OCI-LY3 (cell line): ENCODE results near the gene TRPM5.

ENCODE experiments used
- H2AFZ ChIP-seq: fragments of 200-600, 300-600 bp; shearing (Covaris generic); 2 replicates; pipeline ENCODE4 v1.6.0; 2014; ENCODE audit warnings: antibody characterized with exemption, low read depth, low read length
- H3K27ac ChIP-seq: fragments of 200-600, 300-600 bp; sonication (generic); 2 replicates; pipeline ENCODE4 v1.5.1; 2014; ENCODE audit warnings: mild to moderate bottlenecking, low read length, moderate library complexity, mixed read lengths
- H3K27me3 ChIP-seq: fragments of 200-600, 300-600 bp; sonication (generic); 2 replicates; pipeline ENCODE4 v1.6.1; 2014; ENCODE audit warnings: low read depth, low read length, mixed read lengths
- H3K36me3 ChIP-seq: fragments of 200-600, 300-600 bp; sonication (generic); replicated peaks from 2 replicates; pipeline ENCODE3; 2014; ENCODE audit warnings: low read depth, low read length, mixed read lengths
- H3K4me1 ChIP-seq: fragments of 300-600, 200-600 bp; sonication (generic); 2 replicates; pipeline ENCODE4 v1.6.1; 2014; ENCODE audit warnings: low read length, mixed read lengths
- H3K4me2 ChIP-seq: fragments of 200-600, 300-600 bp; sonication (generic); 2 replicates; pipeline ENCODE4 v1.6.1; 2014; ENCODE audit warnings: low read length, mixed read lengths
- H3K4me3 ChIP-seq: fragments of 300-600, 200-600 bp; sonication (generic); 2 replicates; pipeline ENCODE4 v1.5.1; 2014; ENCODE audit warnings: antibody characterized with exemption, mild to moderate bottlenecking, low read length, moderate library complexity
- H3K79me2 ChIP-seq: fragments of 300-600, 200-600 bp; shearing (Covaris generic); 2 replicates; pipeline ENCODE4 v1.6.1; 2014; ENCODE audit warnings: mild to moderate bottlenecking, low read length, mixed read lengths
- H3K9ac ChIP-seq: fragments of 300-600, 200-600 bp; shearing (Covaris generic); 2 replicates; pipeline ENCODE4 v1.6.0; 2014; ENCODE audit warnings: mild to moderate bottlenecking, low read length, moderate library complexity
- H3K9me3 ChIP-seq: fragments of 200-600, 300-600 bp; shearing (Covaris generic); 2 replicates; pipeline ENCODE4 v1.6.1; 2014; ENCODE audit warnings: low read length, mixed read lengths; ENCODE audit not compliant: insufficient read depth
- H4K20me1 ChIP-seq: fragments of 200-600, 300-600 bp; sonication (generic); 2 replicates; pipeline ENCODE4 v1.6.1; 2016; ENCODE audit warnings: low read length, mixed read lengths; ENCODE audit not compliant: insufficient read depth
- EZH2phosphoT487 ChIP-seq: fragments of 200-600 bp; shearing (Covaris generic); IDR thresholded peaks from 2 replicates; pipeline ENCODE4 v1.6.1; 2018; ENCODE audit warnings: antibody characterized with exemption, mixed run types, low read depth
- TF ChIP-seq, protein P1 (sequence below): fragments of 200-600, 300-600 bp; sonication (generic); IDR thresholded peaks from 2 replicates; pipeline ENCODE4 v1.5.1; 2014; ENCODE audit warnings: antibody characterized with exemption, low read length, low read depth

The TRPM5 gene

DNA sequence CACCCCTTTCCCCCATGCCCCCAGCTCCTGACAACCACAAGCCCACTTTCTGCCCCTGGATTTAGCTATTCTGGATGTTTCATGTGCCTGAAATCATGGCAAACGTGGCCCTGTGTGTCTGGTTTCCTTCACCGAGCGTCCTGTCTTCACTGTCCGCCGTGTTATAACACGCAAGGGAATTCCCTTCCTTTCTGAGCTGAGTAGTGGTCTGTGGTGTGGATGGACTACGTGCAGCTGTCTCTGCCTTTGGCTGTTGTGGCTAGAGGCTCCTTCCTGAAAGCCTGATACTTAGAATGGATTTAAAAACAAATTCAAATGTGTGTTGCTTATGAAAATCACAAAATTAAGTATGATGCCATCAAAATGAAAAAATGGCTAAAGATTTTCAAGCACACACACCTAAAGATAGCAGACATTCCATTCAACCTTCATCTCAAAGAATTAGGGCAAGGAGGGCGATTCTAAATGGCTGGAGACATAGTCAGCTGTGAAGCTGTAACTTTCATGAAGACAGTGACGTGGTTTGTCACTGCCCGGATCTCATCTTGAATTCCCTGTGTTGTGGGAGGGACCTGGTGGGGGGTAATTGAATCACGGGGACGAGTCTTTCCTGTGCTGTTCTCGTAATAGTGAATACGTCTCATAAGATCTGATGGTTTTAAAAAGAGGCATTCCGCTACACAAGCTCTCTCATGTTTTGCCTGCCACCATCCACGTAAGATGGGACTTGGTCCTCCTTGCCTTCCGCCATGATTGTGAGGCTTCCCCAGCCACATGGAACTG lies 31.0 kb upstream of the TRPM5 start:
- Histone ChIP-seq H3K27ac (no peak overlapping the region), H3K9me3 (no peaks in the 10 kb centered on the region), H3K79me2 (no peaks in the 10 kb centered on the region), H3K4me1 (no peaks in the 10 kb centered on the region), H3K9ac (no peak overlapping the region), H3K4me3 (no peak overlapping the region), H2AFZ (no peak overlapping the region), H4K20me1 (no peaks in the 10 kb centered on the region), H3K4me2 (no peak overlapping the region), H3K36me3 (no peaks in the 10 kb centered on the region), H3K27me3 (no peaks in the 10 kb centered on the region)
- no peak for TF ChIP-seq EZH2phosphoT487
- TF ChIP-seq, protein P1, sequence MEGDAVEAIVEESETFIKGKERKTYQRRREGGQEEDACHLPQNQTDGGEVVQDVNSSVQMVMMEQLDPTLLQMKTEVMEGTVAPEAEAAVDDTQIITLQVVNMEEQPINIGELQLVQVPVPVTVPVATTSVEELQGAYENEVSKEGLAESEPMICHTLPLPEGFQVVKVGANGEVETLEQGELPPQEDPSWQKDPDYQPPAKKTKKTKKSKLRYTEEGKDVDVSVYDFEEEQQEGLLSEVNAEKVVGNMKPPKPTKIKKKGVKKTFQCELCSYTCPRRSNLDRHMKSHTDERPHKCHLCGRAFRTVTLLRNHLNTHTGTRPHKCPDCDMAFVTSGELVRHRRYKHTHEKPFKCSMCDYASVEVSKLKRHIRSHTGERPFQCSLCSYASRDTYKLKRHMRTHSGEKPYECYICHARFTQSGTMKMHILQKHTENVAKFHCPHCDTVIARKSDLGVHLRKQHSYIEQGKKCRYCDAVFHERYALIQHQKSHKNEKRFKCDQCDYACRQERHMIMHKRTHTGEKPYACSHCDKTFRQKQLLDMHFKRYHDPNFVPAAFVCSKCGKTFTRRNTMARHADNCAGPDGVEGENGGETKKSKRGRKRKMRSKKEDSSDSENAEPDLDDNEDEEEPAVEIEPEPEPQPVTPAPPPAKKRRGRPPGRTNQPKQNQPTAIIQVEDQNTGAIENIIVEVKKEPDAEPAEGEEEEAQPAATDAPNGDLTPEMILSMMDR, result no peak

DNA sequence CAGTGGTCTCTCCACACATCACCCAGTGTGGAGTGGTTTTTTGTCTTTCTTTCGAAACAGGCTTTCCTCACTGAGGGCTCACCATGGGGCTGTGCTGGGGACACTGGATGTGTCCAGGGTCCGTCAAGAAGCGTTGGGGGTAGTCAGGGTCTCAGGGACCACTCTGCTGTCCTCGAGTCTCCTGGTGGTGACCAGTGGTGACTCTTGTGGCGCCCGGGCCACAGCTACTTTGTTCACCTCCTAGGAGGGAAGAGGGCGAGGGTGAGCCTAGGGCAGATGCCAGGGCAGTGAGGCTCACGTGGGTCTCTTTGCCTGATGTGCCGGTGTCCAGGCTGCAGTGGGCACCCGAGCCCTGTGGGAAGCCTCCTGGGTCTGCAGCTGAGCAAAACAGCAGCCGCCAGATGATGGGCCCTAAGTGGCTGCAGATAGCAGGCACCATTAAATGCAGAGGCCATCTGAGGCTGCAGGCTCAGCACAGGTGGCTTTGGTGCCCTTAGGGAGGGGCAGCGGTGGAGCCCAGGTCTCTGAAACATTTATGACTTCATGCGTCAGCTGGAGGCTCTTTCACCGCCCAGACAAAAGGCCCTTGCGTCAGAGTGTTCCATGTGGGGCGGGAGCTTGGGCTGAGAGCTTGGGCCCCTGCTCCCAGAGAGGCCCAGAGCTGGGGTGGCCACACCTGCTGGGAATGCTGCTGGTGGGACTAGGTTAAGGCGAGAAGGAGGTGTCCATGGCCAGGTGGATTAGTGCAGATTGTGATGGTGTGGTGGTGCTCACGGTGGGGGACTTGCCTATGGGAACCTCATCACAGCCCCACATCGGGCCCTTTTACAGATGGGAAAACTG lies 30.0 kb upstream of the TRPM5 start:
- H2AFZ ChIP-seq, result no peak overlapping the region
- no peaks in the 10 kb centered on the region for H3K79me2 ChIP-seq
- no peak for TF ChIP-seq EZH2phosphoT487
- TF ChIP-seq, protein P1, result no peak
- no peaks in the 10 kb centered on the region for H3K36me3 ChIP-seq
- H3K4me1 ChIP-seq, result no peaks in the 10 kb centered on the region
- H3K9me3 ChIP-seq, result no peaks in the 10 kb centered on the region
- no peak overlapping the region for H3K4me3 ChIP-seq
- no peak overlapping the region for H3K9ac ChIP-seq
- H4K20me1 ChIP-seq, result no peaks in the 10 kb centered on the region
- H3K27ac ChIP-seq, result no peak overlapping the region
- no peak overlapping the region for H3K4me2 ChIP-seq
- H3K27me3 ChIP-seq, result no peaks in the 10 kb centered on the region

DNA sequence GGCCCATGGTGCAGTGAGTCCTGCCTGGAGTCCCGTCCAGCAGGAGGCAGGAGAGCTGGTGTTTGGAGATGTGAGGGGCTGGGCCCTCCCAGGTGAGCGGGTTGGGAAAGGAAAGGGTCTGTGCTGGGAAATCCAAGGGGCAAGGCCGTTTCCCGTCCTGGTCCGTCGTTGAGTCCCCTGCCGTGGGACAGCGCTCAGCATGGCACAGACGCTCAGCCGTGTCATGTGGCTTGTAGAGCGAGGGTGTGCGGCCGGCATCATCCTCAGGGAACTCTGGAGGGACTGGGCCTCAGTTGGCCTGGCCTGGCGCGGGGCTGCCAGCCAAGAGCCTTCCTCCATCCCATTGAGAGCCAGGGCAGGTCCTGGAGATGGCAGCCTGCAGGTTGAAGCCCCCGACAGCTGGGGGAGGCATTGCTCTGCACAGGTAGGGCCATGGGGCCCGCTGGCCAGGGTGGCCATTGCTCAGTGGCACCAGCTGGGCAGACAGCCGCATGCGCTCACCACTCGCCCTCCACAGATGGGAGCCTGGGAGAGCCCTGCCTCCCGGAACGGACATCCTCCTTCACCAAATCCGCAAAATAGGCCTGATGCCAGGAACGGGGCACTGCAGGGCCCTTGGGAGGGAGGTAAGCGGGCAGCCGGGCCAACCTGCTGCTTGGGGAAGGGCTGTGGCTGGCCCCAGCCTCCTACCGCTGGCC lies 29.2 kb upstream of the TRPM5 start:
- Histone ChIP-seq H3K27ac (no peak overlapping the region), H3K4me1 (no peaks in the 10 kb centered on the region), H3K79me2 (no peaks in the 10 kb centered on the region), H4K20me1 (no peaks in the 10 kb centered on the region), H3K36me3 (no peaks in the 10 kb centered on the region), H3K4me3 (no peak overlapping the region), H2AFZ (no peak overlapping the region), H3K4me2 (no peak overlapping the region), H3K27me3 (no peaks in the 10 kb centered on the region), H3K9me3 (no peaks in the 10 kb centered on the region), H3K9ac (no peak overlapping the region)
- no peak for TF ChIP-seq EZH2phosphoT487

DNA sequence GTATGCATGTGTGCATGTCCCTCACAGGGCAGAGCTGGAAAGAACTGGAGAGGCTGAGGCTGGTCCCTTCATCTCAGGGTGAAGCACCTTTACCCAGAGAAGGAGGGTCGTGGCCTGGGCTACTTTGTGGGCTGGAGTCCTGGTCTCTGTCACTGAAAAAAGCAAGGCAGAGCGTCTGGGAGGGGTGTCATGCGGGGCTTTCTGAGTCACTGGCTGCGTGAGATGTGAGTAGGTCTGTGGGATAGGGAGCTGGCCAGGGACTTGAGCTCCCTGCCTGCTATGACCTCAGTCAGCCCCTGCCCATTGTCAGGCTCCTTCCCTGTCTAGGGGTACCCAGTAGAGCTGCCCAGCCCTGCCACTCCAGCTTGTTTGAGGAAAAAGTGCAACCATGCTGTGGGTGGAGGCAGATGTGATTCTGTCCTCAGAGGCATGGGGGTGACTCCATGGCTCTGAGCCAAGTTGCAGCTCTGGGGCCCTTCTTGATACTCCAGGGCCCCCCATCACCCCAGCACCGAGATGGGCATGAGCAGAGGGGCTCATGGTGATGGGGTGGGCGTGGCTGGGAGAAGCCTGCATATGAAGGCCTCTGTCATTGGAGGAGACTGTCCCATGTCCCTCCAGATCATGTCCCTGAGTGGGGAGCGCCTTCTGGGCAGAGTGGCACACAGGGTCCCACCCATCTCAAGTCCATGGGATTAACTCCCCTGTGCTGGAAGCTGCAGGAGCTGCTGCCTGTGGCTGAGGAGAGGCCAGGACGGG lies 28.3 kb upstream of the TRPM5 start:
- TF ChIP-seq EZH2phosphoT487, result no peak
- TF ChIP-seq, protein P1, result no peak
- H3K79me2 ChIP-seq, result no peaks in the 10 kb centered on the region

More for the DNA sequence above, 28.3 kb upstream of the TRPM5 start:
- H3K27me3 ChIP-seq, result no peaks in the 10 kb centered on the region
- H3K4me2 ChIP-seq, result no peak overlapping the region
- no peak overlapping the region for H3K9ac ChIP-seq
- H2AFZ ChIP-seq, result no peak overlapping the region
- no peaks in the 10 kb centered on the region for H4K20me1 ChIP-seq
- H3K27ac ChIP-seq, result no peak overlapping the region
- no peaks in the 10 kb centered on the region for H3K9me3 ChIP-seq
- H3K4me3 ChIP-seq, result no peak overlapping the region
- no peaks in the 10 kb centered on the region for H3K4me1 ChIP-seq
- no peaks in the 10 kb centered on the region for H3K36me3 ChIP-seq
